ENCODE data around the gene TRMT2A.

Gene TRMT2A

GRCh38 chr22:20142711-20143621, 25.9 kb upstream of the TRMT2A start:
- TF ChIP-seq RARB (CRISPR knock-in tag; IDR thresholded peaks at IDR 0.05) (no peak), ARNTL (CRISPR knock-in tag; IDR thresholded peaks at IDR 0.05; ENCODE audit: borderline replicate concordance, low read depth) (no peak), TCF4 (CRISPR knock-in tag; IDR thresholded peaks at IDR 0.05; ENCODE audit: borderline replicate concordance) (no peak), OSR1 (CRISPR knock-in tag; IDR thresholded peaks at IDR 0.05) (no peak), PPARA (CRISPR knock-in tag; IDR thresholded peaks at IDR 0.05; ENCODE audit: borderline replicate concordance) (no peak), TSHZ2 (CRISPR knock-in tag; IDR thresholded peaks at IDR 0.05) (no peak), ESRRG (CRISPR knock-in tag; IDR thresholded peaks at IDR 0.05) (no peak), ZNF8 (CRISPR knock-in tag; IDR thresholded peaks at IDR 0.05) (no peak), ZFP3 (CRISPR knock-in tag; IDR thresholded peaks at IDR 0.05) (no peak), CSDC2 (CRISPR knock-in tag; IDR thresholded peaks at IDR 0.05) (no peak), TOX (CRISPR knock-in tag; IDR thresholded peaks at IDR 0.05; ENCODE audit: borderline replicate concordance) (no peak), ZNF70 (CRISPR knock-in tag; IDR thresholded peaks at IDR 0.05) (no peak), ZFP30 (CRISPR knock-in tag; IDR thresholded peaks at IDR 0.05) (no peak), CSRNP3 (CRISPR knock-in tag; IDR thresholded peaks at IDR 0.05) (no peak)
- ATAC-seq, result no peak

- ATAC-seq, result no peak; the same call in 1 of the 3 replicates
- TF ChIP-seq ZFP3 (CRISPR knock-in tag; IDR thresholded peaks at IDR 0.05) (no peak), TOX (CRISPR knock-in tag; IDR thresholded peaks at IDR 0.05; ENCODE audit: borderline replicate concordance) (no peak), ZNF70 (CRISPR knock-in tag; IDR thresholded peaks at IDR 0.05) (no peak), BACH2 (CRISPR knock-in tag; IDR thresholded peaks at IDR 0.05; ENCODE audit: borderline replicate concordance) (no peak), ZNF8 (CRISPR knock-in tag; IDR thresholded peaks at IDR 0.05) (no peak), PPARA (CRISPR knock-in tag; IDR thresholded peaks at IDR 0.05; ENCODE audit: borderline replicate concordance) (no peak), ZFP30 (CRISPR knock-in tag; IDR thresholded peaks at IDR 0.05) (no peak), ESRRG (CRISPR knock-in tag; IDR thresholded peaks at IDR 0.05) (no peak), CSRNP3 (CRISPR knock-in tag; IDR thresholded peaks at IDR 0.05) (no peak), CSDC2 (CRISPR knock-in tag; IDR thresholded peaks at IDR 0.05) (no peak), SNAI2 (CRISPR knock-in tag; IDR thresholded peaks at IDR 0.05) (no peak), TCF4 (CRISPR knock-in tag; IDR thresholded peaks at IDR 0.05; ENCODE audit: borderline replicate concordance) (no peak), ARNTL (CRISPR knock-in tag; IDR thresholded peaks at IDR 0.05; ENCODE audit: borderline replicate concordance, low read depth) (no peak), CREB5 (CRISPR knock-in tag; IDR thresholded peaks at IDR 0.05; ENCODE audit: low read depth) (no peak), RARB (CRISPR knock-in tag; IDR thresholded peaks at IDR 0.05) (no peak), POU6F1 (CRISPR knock-in tag; IDR thresholded peaks at IDR 0.05; ENCODE audit: borderline replicate concordance, low read depth) (no peak), PATZ1 (CRISPR knock-in tag; IDR thresholded peaks at IDR 0.05; ENCODE audit: borderline replicate concordance) (no peak), ZC3H10 (CRISPR knock-in tag; IDR thresholded peaks at IDR 0.05) (no peak), TSHZ2 (CRISPR knock-in tag; IDR thresholded peaks at IDR 0.05) (no peak)
These were observed 24.4 kb upstream of the TRMT2A start for GRCh38 chr22:20141186-20142077.
